Measurements from ENCODE around the gene DNLZ.

DNA sequence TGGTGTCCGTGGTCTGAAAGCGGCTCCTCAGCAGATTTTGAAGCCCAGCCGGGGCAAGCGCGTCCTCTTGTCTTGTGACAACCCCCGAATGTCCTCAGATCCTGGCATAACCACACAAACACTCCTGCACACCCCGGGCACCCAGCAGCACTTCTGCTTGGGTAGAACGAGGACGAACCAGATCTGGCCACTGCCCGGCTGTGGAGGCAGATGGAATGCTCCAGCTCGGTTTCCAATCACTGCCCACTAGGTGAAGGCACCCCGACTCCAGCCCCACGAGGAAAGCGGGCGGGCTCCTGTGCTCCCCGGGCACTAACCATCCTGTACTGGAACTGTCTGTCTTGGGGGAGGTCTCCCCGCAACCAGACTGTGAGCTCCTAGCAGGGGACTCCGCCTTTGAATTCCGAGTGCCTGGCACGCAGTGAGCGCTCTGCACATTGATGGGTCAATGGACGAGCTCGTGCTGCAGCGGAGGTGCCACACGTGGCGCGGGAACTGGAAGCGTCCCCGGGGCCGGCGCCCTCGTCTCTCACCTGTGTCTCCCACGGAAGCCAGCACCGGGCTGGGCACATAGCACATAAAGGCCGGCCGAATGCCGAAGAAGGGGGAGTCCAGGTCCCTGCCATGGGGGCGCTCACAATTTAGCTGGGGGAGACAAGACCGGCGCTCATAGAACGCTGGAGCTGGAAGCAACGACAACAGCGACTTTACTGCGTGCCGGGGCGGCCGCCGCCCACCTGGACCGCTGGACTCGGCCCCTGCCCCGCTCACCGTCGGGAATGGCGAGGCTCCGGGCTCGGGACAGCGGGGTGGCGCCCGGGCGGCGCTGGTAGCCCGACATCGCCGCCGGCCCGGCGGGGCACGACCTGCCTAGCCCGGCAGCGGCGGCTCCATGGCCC lies 46.3 kb upstream of the DNLZ start:
- TF ChIP-seq, protein P1, sequence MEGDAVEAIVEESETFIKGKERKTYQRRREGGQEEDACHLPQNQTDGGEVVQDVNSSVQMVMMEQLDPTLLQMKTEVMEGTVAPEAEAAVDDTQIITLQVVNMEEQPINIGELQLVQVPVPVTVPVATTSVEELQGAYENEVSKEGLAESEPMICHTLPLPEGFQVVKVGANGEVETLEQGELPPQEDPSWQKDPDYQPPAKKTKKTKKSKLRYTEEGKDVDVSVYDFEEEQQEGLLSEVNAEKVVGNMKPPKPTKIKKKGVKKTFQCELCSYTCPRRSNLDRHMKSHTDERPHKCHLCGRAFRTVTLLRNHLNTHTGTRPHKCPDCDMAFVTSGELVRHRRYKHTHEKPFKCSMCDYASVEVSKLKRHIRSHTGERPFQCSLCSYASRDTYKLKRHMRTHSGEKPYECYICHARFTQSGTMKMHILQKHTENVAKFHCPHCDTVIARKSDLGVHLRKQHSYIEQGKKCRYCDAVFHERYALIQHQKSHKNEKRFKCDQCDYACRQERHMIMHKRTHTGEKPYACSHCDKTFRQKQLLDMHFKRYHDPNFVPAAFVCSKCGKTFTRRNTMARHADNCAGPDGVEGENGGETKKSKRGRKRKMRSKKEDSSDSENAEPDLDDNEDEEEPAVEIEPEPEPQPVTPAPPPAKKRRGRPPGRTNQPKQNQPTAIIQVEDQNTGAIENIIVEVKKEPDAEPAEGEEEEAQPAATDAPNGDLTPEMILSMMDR (IDR thresholded peaks at IDR 0.05 in 2 of 3, conservative IDR thresholded peaks at IDR 0.05 in 1 of 3; ENCODE audit: control insufficient read depth in 2 of 3, extremely low read depth in 1 of 3, insufficient read depth in 1 of 3, low read depth in 3 of 3, low read length in 3 of 3), result no peak
- TF ChIP-seq CBFB (IDR thresholded peaks at IDR 0.05; ENCODE audit: low read depth) (no peak), EP300 (IDR thresholded peaks at IDR 0.05; ENCODE audit: borderline replicate concordance in 1 of 2, control insufficient read depth in 1 of 2, low read depth in 2 of 2, low read length in 2 of 2) (no peak), HDAC6 (IDR thresholded peaks at IDR 0.05; ENCODE audit: unreplicated experiment) (no peak), EZH2 (IDR thresholded peaks at IDR 0.05; ENCODE audit: borderline replicate concordance, control insufficient read depth, low read depth, low read length) (no peak), CHD1 (IDR thresholded peaks at IDR 0.05; ENCODE audit: low read depth, low read length) (no peak), FOS (IDR thresholded peaks at IDR 0.05; ENCODE audit: borderline replicate concordance, extremely low read depth, insufficient read length) (no peak), POLR2A (IDR thresholded peaks at IDR 0.05; ENCODE audit: low read depth, low read length) (peak; percentile 67), JUND (IDR thresholded peaks at IDR 0.05; ENCODE audit: low read depth, low read length) (no peak), FOXM1 (IDR thresholded peaks at IDR 0.05; ENCODE audit: low read depth, low read length) (no peak), YBX1 (IDR thresholded peaks at IDR 0.05) (no peak)
- TF ChIP-seq, protein P2, sequence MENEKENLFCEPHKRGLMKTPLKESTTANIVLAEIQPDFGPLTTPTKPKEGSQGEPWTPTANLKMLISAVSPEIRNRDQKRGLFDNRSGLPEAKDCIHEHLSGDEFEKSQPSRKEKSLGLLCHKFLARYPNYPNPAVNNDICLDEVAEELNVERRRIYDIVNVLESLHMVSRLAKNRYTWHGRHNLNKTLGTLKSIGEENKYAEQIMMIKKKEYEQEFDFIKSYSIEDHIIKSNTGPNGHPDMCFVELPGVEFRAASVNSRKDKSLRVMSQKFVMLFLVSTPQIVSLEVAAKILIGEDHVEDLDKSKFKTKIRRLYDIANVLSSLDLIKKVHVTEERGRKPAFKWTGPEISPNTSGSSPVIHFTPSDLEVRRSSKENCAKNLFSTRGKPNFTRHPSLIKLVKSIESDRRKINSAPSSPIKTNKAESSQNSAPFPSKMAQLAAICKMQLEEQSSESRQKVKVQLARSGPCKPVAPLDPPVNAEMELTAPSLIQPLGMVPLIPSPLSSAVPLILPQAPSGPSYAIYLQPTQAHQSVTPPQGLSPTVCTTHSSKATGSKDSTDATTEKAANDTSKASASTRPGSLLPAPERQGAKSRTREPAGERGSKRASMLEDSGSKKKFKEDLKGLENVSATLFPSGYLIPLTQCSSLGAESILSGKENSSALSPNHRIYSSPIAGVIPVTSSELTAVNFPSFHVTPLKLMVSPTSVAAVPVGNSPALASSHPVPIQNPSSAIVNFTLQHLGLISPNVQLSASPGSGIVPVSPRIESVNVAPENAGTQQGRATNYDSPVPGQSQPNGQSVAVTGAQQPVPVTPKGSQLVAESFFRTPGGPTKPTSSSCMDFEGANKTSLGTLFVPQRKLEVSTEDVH (IDR thresholded peaks at IDR 0.05; ENCODE audit: low read depth, partially characterized antibody), result no peak
- TF ChIP-seq, protein P3, sequence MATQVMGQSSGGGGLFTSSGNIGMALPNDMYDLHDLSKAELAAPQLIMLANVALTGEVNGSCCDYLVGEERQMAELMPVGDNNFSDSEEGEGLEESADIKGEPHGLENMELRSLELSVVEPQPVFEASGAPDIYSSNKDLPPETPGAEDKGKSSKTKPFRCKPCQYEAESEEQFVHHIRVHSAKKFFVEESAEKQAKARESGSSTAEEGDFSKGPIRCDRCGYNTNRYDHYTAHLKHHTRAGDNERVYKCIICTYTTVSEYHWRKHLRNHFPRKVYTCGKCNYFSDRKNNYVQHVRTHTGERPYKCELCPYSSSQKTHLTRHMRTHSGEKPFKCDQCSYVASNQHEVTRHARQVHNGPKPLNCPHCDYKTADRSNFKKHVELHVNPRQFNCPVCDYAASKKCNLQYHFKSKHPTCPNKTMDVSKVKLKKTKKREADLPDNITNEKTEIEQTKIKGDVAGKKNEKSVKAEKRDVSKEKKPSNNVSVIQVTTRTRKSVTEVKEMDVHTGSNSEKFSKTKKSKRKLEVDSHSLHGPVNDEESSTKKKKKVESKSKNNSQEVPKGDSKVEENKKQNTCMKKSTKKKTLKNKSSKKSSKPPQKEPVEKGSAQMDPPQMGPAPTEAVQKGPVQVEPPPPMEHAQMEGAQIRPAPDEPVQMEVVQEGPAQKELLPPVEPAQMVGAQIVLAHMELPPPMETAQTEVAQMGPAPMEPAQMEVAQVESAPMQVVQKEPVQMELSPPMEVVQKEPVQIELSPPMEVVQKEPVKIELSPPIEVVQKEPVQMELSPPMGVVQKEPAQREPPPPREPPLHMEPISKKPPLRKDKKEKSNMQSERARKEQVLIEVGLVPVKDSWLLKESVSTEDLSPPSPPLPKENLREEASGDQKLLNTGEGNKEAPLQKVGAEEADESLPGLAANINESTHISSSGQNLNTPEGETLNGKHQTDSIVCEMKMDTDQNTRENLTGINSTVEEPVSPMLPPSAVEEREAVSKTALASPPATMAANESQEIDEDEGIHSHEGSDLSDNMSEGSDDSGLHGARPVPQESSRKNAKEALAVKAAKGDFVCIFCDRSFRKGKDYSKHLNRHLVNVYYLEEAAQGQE (IDR thresholded peaks at IDR 0.05; ENCODE audit: low read depth, low read length), result no peak

Data from GM12878 (cell line).